NB4 (cell line): ENCODE measurements around the gene ECSIT.

Experiments used
- DNase-seq: peaks from one replicate; pipeline ENCODE4 v3.0.0; 2010; ENCODE audit warnings: low read depth
- H3K4me3 ChIP-seq: one replicate; pipeline ENCODE4 v1.5.1; 2011; ENCODE audit warnings: mild to moderate bottlenecking, low read depth, low read length, moderate library complexity
- MYC ChIP-seq: IDR thresholded peaks from 2 replicates; pipeline ENCODE4 v1.6.1; 2011; ENCODE audit warnings: low read depth, low read length
- POLR2A ChIP-seq: IDR thresholded peaks from 2 replicates; pipeline ENCODE4 v1.6.1; 2011; ENCODE audit warnings: mild to moderate bottlenecking; ENCODE audit not compliant: insufficient read length; ENCODE audit errors: extremely low read depth
- TF ChIP-seq, protein P1 (sequence below): IDR thresholded peaks from one replicate; pipeline ENCODE4 v1.5.1; 2012; ENCODE audit warnings: low read depth, low read length
- TF ChIP-seq, protein P2 (sequence below): IDR thresholded peaks from 2 replicates; pipeline ENCODE4 v1.6.1; 2011; ENCODE audit warnings: low read depth, low read length

The ECSIT gene

DNA sequence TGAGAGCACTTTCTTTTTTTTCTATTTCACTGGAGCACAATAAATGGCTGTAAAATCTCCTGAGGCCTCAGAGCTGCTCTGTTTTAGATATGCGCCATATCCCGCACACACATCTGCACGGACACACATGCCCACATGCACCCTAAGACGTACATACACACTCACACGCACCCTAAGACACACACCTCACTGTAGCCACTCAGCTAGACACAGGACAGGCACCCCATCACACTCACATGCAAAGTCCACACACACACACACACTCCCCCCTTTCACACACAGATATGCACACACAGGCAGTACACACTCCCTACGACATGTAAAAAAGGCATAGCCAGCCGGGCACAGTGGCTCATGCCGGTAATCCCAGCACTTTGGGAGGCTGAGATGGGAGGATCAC lies 21.3 kb upstream of the ECSIT start:
- TF ChIP-seq POLR2A = no peak
- TF ChIP-seq, protein P1, sequence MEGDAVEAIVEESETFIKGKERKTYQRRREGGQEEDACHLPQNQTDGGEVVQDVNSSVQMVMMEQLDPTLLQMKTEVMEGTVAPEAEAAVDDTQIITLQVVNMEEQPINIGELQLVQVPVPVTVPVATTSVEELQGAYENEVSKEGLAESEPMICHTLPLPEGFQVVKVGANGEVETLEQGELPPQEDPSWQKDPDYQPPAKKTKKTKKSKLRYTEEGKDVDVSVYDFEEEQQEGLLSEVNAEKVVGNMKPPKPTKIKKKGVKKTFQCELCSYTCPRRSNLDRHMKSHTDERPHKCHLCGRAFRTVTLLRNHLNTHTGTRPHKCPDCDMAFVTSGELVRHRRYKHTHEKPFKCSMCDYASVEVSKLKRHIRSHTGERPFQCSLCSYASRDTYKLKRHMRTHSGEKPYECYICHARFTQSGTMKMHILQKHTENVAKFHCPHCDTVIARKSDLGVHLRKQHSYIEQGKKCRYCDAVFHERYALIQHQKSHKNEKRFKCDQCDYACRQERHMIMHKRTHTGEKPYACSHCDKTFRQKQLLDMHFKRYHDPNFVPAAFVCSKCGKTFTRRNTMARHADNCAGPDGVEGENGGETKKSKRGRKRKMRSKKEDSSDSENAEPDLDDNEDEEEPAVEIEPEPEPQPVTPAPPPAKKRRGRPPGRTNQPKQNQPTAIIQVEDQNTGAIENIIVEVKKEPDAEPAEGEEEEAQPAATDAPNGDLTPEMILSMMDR = no peak
- TF ChIP-seq, protein P2, sequence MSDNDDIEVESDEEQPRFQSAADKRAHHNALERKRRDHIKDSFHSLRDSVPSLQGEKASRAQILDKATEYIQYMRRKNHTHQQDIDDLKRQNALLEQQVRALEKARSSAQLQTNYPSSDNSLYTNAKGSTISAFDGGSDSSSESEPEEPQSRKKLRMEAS = no peak
- no peak for TF ChIP-seq MYC

DNA sequence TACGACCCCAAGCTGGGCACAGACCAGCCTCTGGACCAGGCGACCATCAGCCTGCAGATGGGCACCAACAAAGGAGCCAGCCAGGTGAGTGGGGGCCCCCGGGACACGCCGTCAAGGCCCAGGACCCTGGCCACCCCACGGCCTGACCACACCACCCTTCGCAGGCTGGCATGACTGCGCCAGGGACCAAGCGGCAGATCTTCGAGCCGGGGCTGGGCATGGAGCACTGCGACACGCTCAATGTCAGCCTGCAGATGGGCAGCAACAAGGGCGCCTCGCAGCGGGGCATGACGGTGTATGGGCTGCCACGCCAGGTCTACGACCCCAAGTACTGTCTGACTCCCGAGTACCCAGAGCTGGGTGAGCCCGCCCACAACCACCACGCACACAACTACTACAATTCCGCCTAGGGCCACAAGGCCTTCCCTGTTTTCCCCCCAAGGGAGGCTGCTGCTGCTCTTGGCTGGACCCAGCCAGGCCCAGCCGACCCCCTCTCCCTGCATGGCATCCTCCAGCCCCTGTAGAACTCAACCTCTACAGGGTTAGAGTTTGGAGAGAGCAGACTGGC lies 20.5 kb upstream of the ECSIT start:
- H3K4me3 ChIP-seq = no peak overlapping the region
- TF ChIP-seq POLR2A (no peak), MYC (no peak)
- TF ChIP-seq, protein P1 = no peak
- TF ChIP-seq, protein P2 = no peak
- no peak for DNase-seq

More for the DNA sequence above, 21.3 kb upstream of the ECSIT start:
- DNase-seq = no peak
- H3K4me3 ChIP-seq = no peak overlapping the region

DNA sequence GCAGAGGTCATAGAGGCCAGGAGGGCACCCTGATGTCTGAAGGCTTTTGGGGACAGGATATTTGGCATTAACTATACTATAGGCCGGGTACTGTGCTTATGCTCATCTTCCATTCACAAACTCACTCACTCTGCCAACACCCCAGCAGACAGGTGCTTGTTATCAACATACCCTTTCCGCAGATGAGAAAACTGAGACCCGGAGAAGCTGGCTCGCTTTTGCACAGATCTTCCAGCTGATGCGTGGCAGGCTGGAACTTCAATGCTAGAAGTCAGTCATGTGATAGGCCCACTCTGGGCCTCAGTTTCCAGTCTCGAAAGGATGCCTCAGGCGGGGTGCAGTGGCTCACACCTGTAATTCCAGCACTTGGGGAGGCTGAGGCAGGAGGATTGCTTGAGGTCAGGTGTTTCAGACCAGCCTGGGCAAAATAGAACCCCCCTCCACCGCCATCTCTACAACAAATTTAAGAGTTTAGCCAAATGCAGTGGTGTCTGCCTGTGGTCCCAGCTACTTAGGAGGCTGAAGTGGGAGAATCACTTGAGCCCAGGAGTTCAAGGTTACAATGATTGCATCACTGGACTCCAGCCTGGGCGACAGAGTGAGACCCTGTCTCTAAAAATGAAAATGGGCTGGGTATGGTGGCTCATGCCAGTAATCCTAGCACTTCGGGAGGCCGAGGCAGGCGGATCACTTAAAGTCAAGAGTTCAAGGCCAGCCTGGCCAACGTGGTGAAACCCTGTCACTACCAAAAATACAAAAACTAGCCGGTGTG lies 19.2 kb upstream of the ECSIT start:
- no peak for DNase-seq
- TF ChIP-seq MYC (no peak), POLR2A (no peak)
- TF ChIP-seq, protein P2 = no peak
- TF ChIP-seq, protein P1 = no peak
- no peak overlapping the region for H3K4me3 ChIP-seq

DNA sequence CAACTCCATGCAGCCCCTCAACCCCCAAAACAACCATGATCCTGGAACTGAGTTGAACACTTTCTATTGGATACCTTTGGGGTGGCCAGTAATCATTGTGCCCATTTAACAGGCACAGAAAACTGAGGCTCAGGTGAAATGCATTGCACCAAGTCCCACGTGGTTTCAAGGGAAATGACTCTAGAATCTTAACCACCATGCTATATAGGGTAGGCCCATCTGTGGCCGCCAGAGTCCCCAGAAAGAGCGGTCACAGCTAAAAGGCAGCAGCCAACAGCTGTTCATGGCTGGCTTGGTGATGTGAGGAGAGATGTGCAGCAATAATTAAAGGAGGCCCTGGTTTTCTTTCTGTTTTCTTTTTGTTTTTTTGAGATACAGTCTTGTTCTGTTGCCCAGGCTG lies 12.3 kb upstream of the ECSIT start:
- no peak overlapping the region for H3K4me3 ChIP-seq
- no peak for TF ChIP-seq MYC
- TF ChIP-seq, protein P2 = 0 out of 2 replicates have a peak, but pooled peaks have one; percentile 29
- DNase-seq = no peak

DNA sequence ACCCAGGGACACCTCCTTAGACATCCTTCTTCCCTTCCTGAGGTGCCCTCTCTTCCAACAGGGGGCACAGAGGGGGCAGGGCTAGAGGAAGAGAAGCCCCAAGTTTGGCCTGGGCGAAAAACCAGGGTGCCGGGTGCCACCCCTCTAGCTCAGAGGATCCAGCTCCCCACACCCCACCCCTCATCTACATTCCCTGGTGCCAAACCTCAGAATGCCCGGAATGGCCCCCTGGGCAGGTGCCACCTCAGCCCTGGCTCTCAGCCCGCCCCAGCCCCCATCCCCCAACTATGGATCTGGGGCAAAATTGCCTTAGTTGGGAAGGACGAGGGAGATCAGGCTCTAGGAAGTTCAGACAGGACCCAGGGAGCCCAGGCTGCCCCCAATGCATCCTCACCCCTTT lies 11.7 kb upstream of the ECSIT start:
- H3K4me3 ChIP-seq = no peak overlapping the region
- TF ChIP-seq MYC (no peak), POLR2A (no peak)
- TF ChIP-seq, protein P2 = no peak
- TF ChIP-seq, protein P1 = no peak
- no peak for DNase-seq
